Measurements from ENCODE around the gene CLEC4F.

- TF ChIP-seq POLR2A (IDR thresholded peaks at IDR 0.05) (no peak), CTCF (IDR thresholded peaks at IDR 0.05) (no peak), EP300 (IDR thresholded peaks at IDR 0.05) (no peak), POLR2AphosphoS5 (IDR thresholded peaks at IDR 0.05) (no peak)
Measured at GRCh38 chr2:70833246-70833645, 12.8 kb upstream of the CLEC4F start.
